ENCODE measurements around the gene TMEM143.

DNA sequence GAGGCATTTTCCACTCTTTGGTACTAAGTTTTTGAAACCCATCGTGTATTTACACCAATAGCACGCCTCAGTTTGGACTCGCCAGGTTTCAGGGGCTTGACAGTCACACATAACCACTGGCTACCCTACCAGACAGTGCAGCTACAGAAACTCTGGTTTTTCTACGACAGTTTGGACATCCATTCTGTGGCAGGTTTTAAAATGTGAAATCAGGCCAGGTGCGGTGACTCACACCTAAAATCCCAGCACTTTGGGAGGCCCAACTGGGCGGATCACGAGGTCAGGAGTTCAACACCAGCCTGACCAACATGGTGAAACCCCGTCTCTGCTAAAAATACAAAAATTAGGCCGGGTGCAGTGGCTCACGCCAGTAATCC lies 14.4 kb upstream of the TMEM143 start:
- TF ChIP-seq POLR2AphosphoS5 (IDR thresholded peaks at IDR 0.05; ENCODE audit: insufficient read depth, low read depth, low read length) (no peak), MAX (IDR thresholded peaks at IDR 0.05; ENCODE audit: insufficient read depth, insufficient read length) (no peak), EZH2 (IDR thresholded peaks at IDR 0.05; ENCODE audit: borderline replicate concordance, low read depth, low read length, severe bottlenecking) (no peak)
- TF ChIP-seq, protein P1, sequence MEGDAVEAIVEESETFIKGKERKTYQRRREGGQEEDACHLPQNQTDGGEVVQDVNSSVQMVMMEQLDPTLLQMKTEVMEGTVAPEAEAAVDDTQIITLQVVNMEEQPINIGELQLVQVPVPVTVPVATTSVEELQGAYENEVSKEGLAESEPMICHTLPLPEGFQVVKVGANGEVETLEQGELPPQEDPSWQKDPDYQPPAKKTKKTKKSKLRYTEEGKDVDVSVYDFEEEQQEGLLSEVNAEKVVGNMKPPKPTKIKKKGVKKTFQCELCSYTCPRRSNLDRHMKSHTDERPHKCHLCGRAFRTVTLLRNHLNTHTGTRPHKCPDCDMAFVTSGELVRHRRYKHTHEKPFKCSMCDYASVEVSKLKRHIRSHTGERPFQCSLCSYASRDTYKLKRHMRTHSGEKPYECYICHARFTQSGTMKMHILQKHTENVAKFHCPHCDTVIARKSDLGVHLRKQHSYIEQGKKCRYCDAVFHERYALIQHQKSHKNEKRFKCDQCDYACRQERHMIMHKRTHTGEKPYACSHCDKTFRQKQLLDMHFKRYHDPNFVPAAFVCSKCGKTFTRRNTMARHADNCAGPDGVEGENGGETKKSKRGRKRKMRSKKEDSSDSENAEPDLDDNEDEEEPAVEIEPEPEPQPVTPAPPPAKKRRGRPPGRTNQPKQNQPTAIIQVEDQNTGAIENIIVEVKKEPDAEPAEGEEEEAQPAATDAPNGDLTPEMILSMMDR (IDR thresholded peaks at IDR 0.05; ENCODE audit: extremely low read depth in 1 of 2, insufficient read depth in 1 of 2, low read depth in 1 of 2, low read length in 2 of 2), result no peak
